Measurements from ENCODE around the gene CHAF1B.
"Not testable (repeated sequence)": the region's sequence is repeated elsewhere in the genome, so short reads cannot be mapped to it uniquely, and the experiment has no call there.

Gene CHAF1B

GRCh38 chr21:36399736-36400135 is 14.5 kb downstream of the CHAF1B start:
- DNase-seq; H3K4me1 Mint-ChIP-seq (ENCODE audit: low read depth in 2 of 2); H3K27me3 Mint-ChIP-seq; H3K9me3 Mint-ChIP-seq; H3K27ac Mint-ChIP-seq; H3K36me3 Mint-ChIP-seq (ENCODE audit: insufficient read depth); ATAC-seq (replicated peaks); H3K4me3 Mint-ChIP-seq: not testable (repeated sequence)

DNA sequence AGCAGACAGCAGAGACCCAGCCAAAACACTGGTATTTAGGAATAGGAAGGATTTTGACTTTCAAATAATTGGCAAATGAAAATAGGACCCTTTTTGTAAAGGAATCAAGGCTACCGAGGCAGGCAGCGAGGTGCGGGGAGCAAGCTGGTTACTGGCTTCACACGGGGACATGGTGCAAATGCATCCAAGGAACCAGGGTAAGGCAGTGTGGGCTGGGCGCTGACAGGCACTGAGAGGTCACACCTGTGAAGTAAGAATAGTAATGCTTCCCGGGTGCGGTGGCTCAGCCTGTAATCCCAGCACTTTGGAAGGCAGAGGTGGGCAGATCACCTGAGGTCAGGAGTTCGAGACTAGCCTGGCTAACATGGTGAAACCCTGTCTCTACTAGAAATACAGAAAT is 15.5 kb downstream of the CHAF1B start:
- H3K27ac Mint-ChIP-seq, result no peak overlapping the region
- no peak for DNase-seq
- H3K9me3 Mint-ChIP-seq, result no peaks in the 10 kb centered on the region
- ATAC-seq (replicated peaks), result no peak
- H3K27me3 Mint-ChIP-seq, result no peaks in the 10 kb centered on the region
- H3K4me1 Mint-ChIP-seq (ENCODE audit: low read depth in 2 of 2), result peaks cover 0 to 2% of the 10 kb centered on the region in 2 donors
- H3K4me3 Mint-ChIP-seq, result no peak overlapping the region
- H3K36me3 Mint-ChIP-seq (ENCODE audit: insufficient read depth), result peaks cover 10% of the 10 kb centered on the region

GRCh38 chr21:36402339-36402738 is 17.1 kb downstream of the CHAF1B start:
- ATAC-seq (replicated peaks) (no peak), DNase-seq (no peak)
- Mint-ChIP-seq H3K27ac (no peak overlapping the region), H3K9me3 (no peaks in the 10 kb centered on the region), H3K36me3 (ENCODE audit: insufficient read depth) (peaks cover 7% of the 10 kb centered on the region), H3K4me1 (ENCODE audit: low read depth in 2 of 2) (peaks cover 0 to 2% of the 10 kb centered on the region in 2 donors), H3K4me3 (no peak overlapping the region), H3K27me3 (no peaks in the 10 kb centered on the region)

- ATAC-seq (replicated peaks) (peak; percentile 42), DNase-seq (no peak)
- Mint-ChIP-seq H3K9me3 (no peaks in the 10 kb centered on the region), H3K36me3 (ENCODE audit: insufficient read depth) (peaks cover 7% of the 10 kb centered on the region), H3K27me3 (no peaks in the 10 kb centered on the region), H3K4me3 (peak overlapping the region in 1 of 2 donors; percentile 58), H3K27ac (no peak overlapping the region), H3K4me1 (ENCODE audit: low read depth in 2 of 2) (peaks cover 0 to 2% of the 10 kb centered on the region in 2 donors)
These were observed 18.5 kb downstream of the CHAF1B start for GRCh38 chr21:36403713-36404112.

DNA sequence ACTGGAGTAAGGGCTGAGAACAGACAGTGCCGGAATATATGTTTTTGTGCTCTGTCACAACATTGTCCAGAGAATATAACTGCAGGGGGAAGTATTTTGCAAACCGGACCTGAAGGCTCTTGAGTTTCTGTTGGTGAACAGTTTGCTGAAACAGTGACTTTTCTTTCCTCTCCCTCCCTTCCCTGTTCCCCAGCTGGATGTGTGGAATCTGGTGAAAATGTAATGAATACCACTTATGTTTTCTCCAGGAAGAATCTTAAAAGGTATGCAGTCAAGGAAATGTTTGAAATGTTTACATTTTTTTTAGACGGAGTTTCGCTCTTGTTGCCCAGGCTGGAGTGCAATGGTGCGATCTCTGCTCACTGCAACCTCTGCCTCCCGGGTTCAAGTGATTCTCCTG is 23.4 kb downstream of the CHAF1B start:
- peaks cover 0 to 2% of the 10 kb centered on the region in 2 donors for H3K4me1 Mint-ChIP-seq (ENCODE audit: low read depth in 2 of 2)
- H3K36me3 Mint-ChIP-seq (ENCODE audit: insufficient read depth), result peaks cover 10% of the 10 kb centered on the region
- no peaks in the 10 kb centered on the region for H3K27me3 Mint-ChIP-seq

DNA sequence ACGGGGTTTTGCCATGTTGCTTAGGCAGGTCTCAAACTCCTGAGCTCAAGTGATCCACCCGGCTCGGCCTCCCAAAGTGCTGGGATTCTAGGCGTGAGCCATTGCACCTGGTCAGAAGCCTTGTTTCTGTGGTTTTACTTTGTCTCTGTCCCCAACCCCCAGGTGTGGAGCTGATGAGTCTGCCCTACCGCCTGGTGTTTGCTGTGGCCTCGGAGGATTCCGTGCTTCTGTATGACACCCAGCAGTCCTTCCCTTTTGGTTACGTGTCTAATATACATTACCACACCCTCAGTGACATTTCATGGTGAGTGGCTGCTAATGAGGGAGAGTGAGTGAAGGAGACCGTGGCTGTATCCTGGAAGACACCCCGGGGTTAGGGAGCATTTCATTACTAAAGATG is 26.1 kb downstream of the CHAF1B start:
- DNase-seq (no peak), ATAC-seq (replicated peaks) (no peak)
- H3K27me3 Mint-ChIP-seq, result no peaks in the 10 kb centered on the region
- H3K4me3 Mint-ChIP-seq, result no peak overlapping the region
- no peak overlapping the region for H3K27ac Mint-ChIP-seq
- H3K9me3 Mint-ChIP-seq, result no peaks in the 10 kb centered on the region
- H3K4me1 Mint-ChIP-seq (ENCODE audit: low read depth in 2 of 2), result no peaks in the 10 kb centered on the region
- peaks cover 16% of the 10 kb centered on the region for H3K36me3 Mint-ChIP-seq (ENCODE audit: insufficient read depth)

More for the DNA sequence above, 23.4 kb downstream of the CHAF1B start:
- no peak for DNase-seq
- Mint-ChIP-seq H3K9me3 (no peaks in the 10 kb centered on the region), H3K27ac (no peak overlapping the region), H3K4me3 (no peak overlapping the region)
- no peak for ATAC-seq (replicated peaks)

DNA sequence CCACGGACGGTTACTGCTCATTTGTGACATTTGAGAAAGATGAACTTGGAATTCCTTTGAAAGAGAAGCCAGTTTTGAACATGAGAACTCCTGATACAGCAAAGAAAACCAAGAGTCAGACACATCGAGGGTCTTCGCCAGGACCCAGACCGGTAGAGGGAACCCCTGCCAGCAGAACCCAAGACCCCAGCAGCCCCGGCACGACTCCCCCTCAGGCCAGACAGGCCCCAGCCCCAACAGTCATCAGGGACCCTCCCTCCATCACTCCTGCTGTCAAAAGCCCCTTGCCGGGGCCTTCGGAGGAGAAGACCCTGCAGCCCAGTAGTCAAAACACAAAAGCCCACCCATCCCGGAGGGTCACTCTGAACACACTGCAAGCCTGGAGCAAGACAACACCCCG is 27.7 kb downstream of the CHAF1B start:
- Mint-ChIP-seq H3K9me3 (no peaks in the 10 kb centered on the region), H3K36me3 (ENCODE audit: insufficient read depth) (peaks cover 18% of the 10 kb centered on the region), H3K4me1 (ENCODE audit: low read depth in 2 of 2) (no peaks in the 10 kb centered on the region), H3K27me3 (no peaks in the 10 kb centered on the region), H3K4me3 (no peak overlapping the region), H3K27ac (no peak overlapping the region)
- ATAC-seq (replicated peaks) (no peak), DNase-seq (no peak)

GRCh38 chr21:36415375-36415774 is 30.2 kb downstream of the CHAF1B start:
- H3K9me3 Mint-ChIP-seq, result no peaks in the 10 kb centered on the region
- H3K27ac Mint-ChIP-seq, result no peak overlapping the region
- DNase-seq (no peak), ATAC-seq (replicated peaks) (no peak)
- peaks cover 18% of the 10 kb centered on the region for H3K36me3 Mint-ChIP-seq (ENCODE audit: insufficient read depth)
- H3K4me3 Mint-ChIP-seq, result no peak overlapping the region
- no peaks in the 10 kb centered on the region for H3K27me3 Mint-ChIP-seq
- no peaks in the 10 kb centered on the region for H3K4me1 Mint-ChIP-seq (ENCODE audit: low read depth in 2 of 2)

DNA sequence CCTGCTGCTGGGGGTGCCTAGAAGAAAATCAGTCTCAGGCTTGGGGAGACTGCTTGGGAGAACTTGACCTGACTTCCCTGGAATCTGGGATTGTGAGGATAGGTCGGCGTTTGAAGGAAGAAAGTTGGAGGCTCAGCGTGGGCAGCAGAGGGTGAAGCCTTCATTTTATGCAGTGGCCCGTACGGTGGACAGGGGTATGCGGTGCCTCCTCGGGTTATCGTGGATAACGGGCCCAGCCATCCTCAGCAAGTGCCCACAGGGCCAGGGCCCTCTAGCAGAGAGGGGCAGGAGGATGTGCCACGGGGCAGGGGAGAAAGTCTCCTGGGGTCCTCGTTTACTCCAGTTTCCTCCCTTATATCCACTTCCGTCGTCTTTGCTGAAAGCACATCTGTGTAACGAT is 34.0 kb downstream of the CHAF1B start:
- H3K27me3 Mint-ChIP-seq, result no peaks in the 10 kb centered on the region
- DNase-seq (no peak), ATAC-seq (replicated peaks) (no peak)
- no peak overlapping the region for H3K27ac Mint-ChIP-seq
- no peak overlapping the region for H3K4me3 Mint-ChIP-seq
- no peaks in the 10 kb centered on the region for H3K4me1 Mint-ChIP-seq (ENCODE audit: low read depth in 2 of 2)
- peaks cover 10% of the 10 kb centered on the region for H3K36me3 Mint-ChIP-seq (ENCODE audit: insufficient read depth)
- no peaks in the 10 kb centered on the region for H3K9me3 Mint-ChIP-seq

- peaks cover 10% of the 10 kb centered on the region for H3K36me3 Mint-ChIP-seq (ENCODE audit: insufficient read depth)
- no peak overlapping the region for H3K4me3 Mint-ChIP-seq
- no peaks in the 10 kb centered on the region for H3K4me1 Mint-ChIP-seq (ENCODE audit: low read depth in 2 of 2)
- no peak for DNase-seq
- no peak overlapping the region for H3K27ac Mint-ChIP-seq
- no peaks in the 10 kb centered on the region for H3K27me3 Mint-ChIP-seq
- no peaks in the 10 kb centered on the region for H3K9me3 Mint-ChIP-seq
- no peak for ATAC-seq (replicated peaks)
These were observed 34.8 kb downstream of the CHAF1B start for GRCh38 chr21:36419996-36420395.

DNA sequence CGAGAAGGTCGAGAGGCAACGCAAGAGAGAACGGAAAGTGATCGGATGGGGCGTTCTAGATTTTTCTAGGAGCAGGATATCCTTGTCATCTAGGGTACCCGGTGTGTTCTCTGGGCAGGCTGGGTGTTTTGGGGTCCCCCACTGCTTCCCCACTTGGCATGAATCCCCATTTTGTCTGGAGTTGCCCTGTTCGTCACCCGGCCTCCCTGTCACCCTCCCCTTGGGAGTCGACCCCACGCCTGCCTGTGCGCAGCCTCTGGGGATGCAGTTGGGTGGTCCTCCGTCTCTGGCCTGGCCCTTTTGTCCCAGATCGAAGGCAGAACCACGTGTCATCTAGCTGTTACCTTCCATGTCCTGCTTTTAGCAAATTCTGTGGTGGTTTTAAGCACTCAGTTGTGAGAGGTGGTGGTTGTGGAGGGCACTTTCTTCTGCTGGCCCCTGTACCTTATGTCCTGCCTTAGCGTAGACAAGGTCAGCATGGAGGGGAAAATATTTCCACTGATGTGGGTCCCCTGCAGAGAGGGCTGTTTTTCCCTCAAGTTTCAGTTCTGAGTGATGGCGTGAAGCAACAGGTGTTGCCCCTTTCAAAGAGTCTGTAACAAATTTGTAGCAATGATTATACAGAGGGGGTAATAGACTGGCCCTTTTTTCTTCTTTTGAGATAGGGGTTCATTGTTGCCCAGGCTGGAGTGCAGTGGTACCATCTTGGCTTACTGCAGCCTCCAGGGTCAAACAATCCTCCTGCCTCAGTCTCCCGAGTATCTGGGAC is 35.6 kb downstream of the CHAF1B start:
- DNase-seq (no peak), ATAC-seq (replicated peaks) (no peak)
- Mint-ChIP-seq H3K4me1 (ENCODE audit: low read depth in 2 of 2) (no peaks in the 10 kb centered on the region), H3K27ac (no peak overlapping the region), H3K36me3 (ENCODE audit: insufficient read depth) (peaks cover 5% of the 10 kb centered on the region), H3K9me3 (no peaks in the 10 kb centered on the region), H3K27me3 (no peaks in the 10 kb centered on the region), H3K4me3 (no peak overlapping the region)

GRCh38 chr21:36422279-36423098 is 37.3 kb downstream of the CHAF1B start:
- no peak overlapping the region for H3K27ac Mint-ChIP-seq
- no peaks in the 10 kb centered on the region for H3K4me1 Mint-ChIP-seq (ENCODE audit: low read depth in 2 of 2)
- DNase-seq (no peak), ATAC-seq (replicated peaks) (no peak)
- no peaks in the 10 kb centered on the region for H3K9me3 Mint-ChIP-seq
- no peaks in the 10 kb centered on the region for H3K27me3 Mint-ChIP-seq
- no peak overlapping the region for H3K4me3 Mint-ChIP-seq
- no peaks in the 10 kb centered on the region for H3K36me3 Mint-ChIP-seq (ENCODE audit: insufficient read depth)

DNA sequence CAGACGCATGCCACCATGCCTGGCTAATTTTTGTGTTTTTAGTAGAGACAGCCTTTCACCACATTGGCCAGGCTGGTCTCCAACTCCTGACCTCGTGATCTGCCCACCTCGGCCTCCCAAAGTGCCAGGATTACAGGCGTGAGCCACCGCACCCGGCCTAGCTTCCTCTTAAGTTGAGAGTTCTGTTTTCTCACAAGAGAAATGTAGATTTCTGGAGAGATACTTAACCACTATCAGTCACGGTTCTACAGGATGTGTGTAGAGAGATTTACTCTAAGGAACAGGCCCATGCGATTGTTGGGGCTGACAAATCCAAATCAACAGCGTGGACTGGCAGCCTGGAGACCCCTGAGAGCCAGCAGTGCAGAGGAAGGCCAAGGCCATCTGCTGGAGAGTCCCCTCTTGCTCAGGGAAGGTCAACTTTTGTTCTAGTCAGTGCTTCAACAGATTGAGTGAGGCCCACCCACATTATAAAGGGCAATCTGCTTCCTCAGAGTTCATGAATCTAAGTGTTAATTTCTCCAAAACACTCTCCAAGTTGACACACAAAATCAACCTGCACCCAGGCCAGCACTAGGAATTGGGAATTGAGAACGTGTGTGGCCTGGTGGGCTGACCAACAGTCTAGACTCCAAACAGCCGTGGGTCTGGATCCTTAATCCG is 38.7 kb downstream of the CHAF1B start:
- Mint-ChIP-seq H3K9me3 (no peaks in the 10 kb centered on the region), H3K4me3 (no peak overlapping the region), H3K36me3 (ENCODE audit: insufficient read depth) (peaks cover 3% of the 10 kb centered on the region), H3K4me1 (ENCODE audit: low read depth in 2 of 2) (peaks cover 0 to 3% of the 10 kb centered on the region in 2 donors), H3K27me3 (no peaks in the 10 kb centered on the region), H3K27ac (no peak overlapping the region)
- DNase-seq (no peak), ATAC-seq (replicated peaks) (no peak)

All from effector memory CD8-positive, alpha-beta T cell (primary cell).